Loucy (cell line): ENCODE data around the gene BACH2.

Source experiments
- EZH2phosphoT487 ChIP-seq: fragments of 200-600 bp; IDR thresholded peaks from 2 replicates; pipeline ENCODE4 v1.6.1; 2018; ENCODE audit warnings: antibody characterized with exemption, mild to moderate bottlenecking, moderate library complexity, borderline replicate concordance
- TF ChIP-seq, protein P1 (sequence below): fragments of 200-600 bp; sonication (generic); conservative IDR thresholded peaks from 2 replicates; pipeline ENCODE4 v1.5.1; 2014; ENCODE audit warnings: mild to moderate bottlenecking, antibody characterized with exemption, low read length

DNA sequence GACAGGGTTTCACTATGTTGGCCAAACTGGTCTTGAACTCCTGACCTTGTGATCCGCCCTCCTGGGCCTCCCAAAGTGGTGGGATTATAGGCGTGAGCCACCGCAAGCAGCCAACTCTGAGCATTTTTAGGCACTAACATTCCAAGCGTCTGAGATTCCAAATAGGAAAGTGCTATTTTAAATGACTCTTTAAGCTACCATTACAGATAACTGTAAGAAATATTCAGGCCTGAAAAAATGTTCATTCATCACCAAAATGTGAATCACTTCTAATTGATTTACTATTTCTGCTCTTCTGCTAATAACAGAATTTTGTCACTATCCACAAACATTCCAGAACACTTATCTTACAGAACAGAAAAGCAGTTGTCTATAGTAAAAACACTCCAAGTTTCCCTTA lies 106.5 kb downstream of the BACH2 start:
- TF ChIP-seq, protein P1, sequence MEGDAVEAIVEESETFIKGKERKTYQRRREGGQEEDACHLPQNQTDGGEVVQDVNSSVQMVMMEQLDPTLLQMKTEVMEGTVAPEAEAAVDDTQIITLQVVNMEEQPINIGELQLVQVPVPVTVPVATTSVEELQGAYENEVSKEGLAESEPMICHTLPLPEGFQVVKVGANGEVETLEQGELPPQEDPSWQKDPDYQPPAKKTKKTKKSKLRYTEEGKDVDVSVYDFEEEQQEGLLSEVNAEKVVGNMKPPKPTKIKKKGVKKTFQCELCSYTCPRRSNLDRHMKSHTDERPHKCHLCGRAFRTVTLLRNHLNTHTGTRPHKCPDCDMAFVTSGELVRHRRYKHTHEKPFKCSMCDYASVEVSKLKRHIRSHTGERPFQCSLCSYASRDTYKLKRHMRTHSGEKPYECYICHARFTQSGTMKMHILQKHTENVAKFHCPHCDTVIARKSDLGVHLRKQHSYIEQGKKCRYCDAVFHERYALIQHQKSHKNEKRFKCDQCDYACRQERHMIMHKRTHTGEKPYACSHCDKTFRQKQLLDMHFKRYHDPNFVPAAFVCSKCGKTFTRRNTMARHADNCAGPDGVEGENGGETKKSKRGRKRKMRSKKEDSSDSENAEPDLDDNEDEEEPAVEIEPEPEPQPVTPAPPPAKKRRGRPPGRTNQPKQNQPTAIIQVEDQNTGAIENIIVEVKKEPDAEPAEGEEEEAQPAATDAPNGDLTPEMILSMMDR, result no peak
- TF ChIP-seq EZH2phosphoT487, result no peak
